Measurements from ENCODE around the gene INHBE. TPM values are rescaled to one million over a fixed set of nuclear protein-coding genes. Genes with fewer than 3 reads are reported as not detected.
A peak's percentile ranks its signal among the peaks of the same experiment; 100 is the strongest.

Gene INHBE
- total and polyA plus RNA-seq, 7 experiments from 2014 or later: 0.12 TPM; not detected in 6

GRCh38 chr12:57470286-57470969 lies 15.3 kb downstream of the INHBE start:
- Mint-ChIP-seq H3K36me3 (peaks cover 17 to 54% (median 38%) of the 10 kb centered on the region in 5 donors), H3K27me3 (no peaks in the 10 kb centered on the region)
- CTCF ChIA-PET: interaction anchor here (0.9 kb wide), 1 partner anchor 151 kb away, joined by 3 read pairs; no protein-coding TSS in a partner anchor

GRCh38 chr12:57470970-57471656 lies 16.0 kb downstream of the INHBE start:
- Histone ChIP-seq H3K4me1 (ENCODE audit: control insufficient read depth in 2 of 2, insufficient read depth in 2 of 2, low read length in 2 of 2) (peaks cover 27 to 42% of the 10 kb centered on the region in 2 donors), H3K27ac (ENCODE audit: low read depth, low read length) (no peak overlapping the region), H3K27me3 (ENCODE audit: control insufficient read depth in 2 of 2, insufficient read depth in 2 of 2, low read length in 2 of 2) (no peaks in the 10 kb centered on the region), H3K36me3 (ENCODE audit: control insufficient read depth in 2 of 3, insufficient read depth in 3 of 3, low read length in 3 of 3) (peaks cover 23 to 84% (median 41%) of the 10 kb centered on the region in 3 experiments), H3K9me3 (ENCODE audit: control insufficient read depth in 2 of 3, low read length in 3 of 3) (no peaks in the 10 kb centered on the region), H3K4me3 (ENCODE audit: low read length) (no peak overlapping the region)
- no peaks in the 10 kb centered on the region for H3K27me3 Mint-ChIP-seq
- H3K27ac Mint-ChIP-seq: peak overlapping the region in 5 of 9 donors; percentile 21 to 73 (median 72)
- ChIA-PET CTCF (interaction anchor here (0.5 to 0.9 kb wide), 3 partner anchors 12 to 152 kb away, joined by 3 read pairs; no protein-coding TSS in a partner anchor), POLR2A (interaction anchor here (0.6 to 2.3 kb wide), 7 partner anchors 9 to 282 kb away, joined by 3 to 6 read pairs (median 3); partner anchors contain the start of genes DDIT3 and INHBE)
- H3K4me1 Mint-ChIP-seq: peaks cover 33 to 53% (median 48%) of the 10 kb centered on the region in 7 donors
- DNase-seq (no peak), ATAC-seq (peak; percentile 3)
- intact Hi-C loops (cut with micrococcal nuclease): no loop called here
- peaks cover 17 to 54% (median 38%) of the 10 kb centered on the region in 5 donors for H3K36me3 Mint-ChIP-seq
- peak overlapping the region in 1 of 10 donors; percentile 53 for H3K4me3 Mint-ChIP-seq
- no peaks in the 10 kb centered on the region for H3K9me3 Mint-ChIP-seq

More at GRCh38 chr12:57470286-57470969, 15.3 kb downstream of the INHBE start:
- H3K27ac ChIP-seq (ENCODE audit: low read depth, low read length): no peak overlapping the region
- peaks cover 21 to 37% of the 10 kb centered on the region in 2 donors for H3K4me1 ChIP-seq (ENCODE audit: control insufficient read depth in 2 of 2, insufficient read depth in 2 of 2, low read length in 2 of 2)
- H3K9me3 ChIP-seq (ENCODE audit: control insufficient read depth in 2 of 3, low read length in 3 of 3): no peaks in the 10 kb centered on the region
- H3K9me3 Mint-ChIP-seq: no peaks in the 10 kb centered on the region
- POLR2A ChIA-PET: interaction anchor here (0.7 to 2.3 kb wide), 3 partner anchors 8 to 283 kb away, joined by 3 to 8 read pairs (median 6); no protein-coding TSS in a partner anchor
- intact Hi-C loops (cut with micrococcal nuclease): no loop called here
- DNase-seq (no peak), ATAC-seq (no peak)
- H3K4me3 ChIP-seq (ENCODE audit: low read length): no peak overlapping the region
- H3K27ac Mint-ChIP-seq: peak overlapping the region in 2 of 9 donors; percentile 21 to 65
- H3K36me3 ChIP-seq (ENCODE audit: control insufficient read depth in 2 of 3, insufficient read depth in 3 of 3, low read length in 3 of 3): peaks cover 23 to 81% (median 41%) of the 10 kb centered on the region in 3 experiments
- H3K4me1 Mint-ChIP-seq: peaks cover 36 to 53% (median 48%) of the 10 kb centered on the region in 7 donors
- H3K27me3 ChIP-seq (ENCODE audit: control insufficient read depth in 2 of 2, insufficient read depth in 2 of 2, low read length in 2 of 2): no peaks in the 10 kb centered on the region
- no peak overlapping the region for H3K4me3 Mint-ChIP-seq

- Mint-ChIP-seq H3K27ac (peak overlapping the region in 6 of 9 donors; percentile 65 to 85 (median 73)), H3K27me3 (no peaks in the 10 kb centered on the region), H3K36me3 (peaks cover 17 to 54% (median 38%) of the 10 kb centered on the region in 5 donors), H3K4me3 (no peak overlapping the region), H3K4me1 (peaks cover 39 to 58% (median 51%) of the 10 kb centered on the region in 7 donors), H3K9me3 (no peaks in the 10 kb centered on the region)
- ATAC-seq (no peak), DNase-seq (no peak)
- no peaks in the 10 kb centered on the region for H3K9me3 ChIP-seq (ENCODE audit: control insufficient read depth in 2 of 3, low read length in 3 of 3)
- no peaks in the 10 kb centered on the region for H3K27me3 ChIP-seq (ENCODE audit: control insufficient read depth in 2 of 2, insufficient read depth in 2 of 2, low read length in 2 of 2)
- ChIA-PET CTCF (interaction anchor here (0.5 to 0.9 kb wide), 4 partner anchors 11 to 152 kb away, joined by 3 read pairs; no protein-coding TSS in a partner anchor), POLR2A (interaction anchor here (0.6 to 2.3 kb wide), 6 partner anchors 9 to 73 kb away, joined by 3 to 6 read pairs (median 3); partner anchors contain the start of genes DDIT3 and INHBE)
- peaks cover 23 to 84% (median 41%) of the 10 kb centered on the region in 3 experiments for H3K36me3 ChIP-seq (ENCODE audit: control insufficient read depth in 2 of 3, insufficient read depth in 3 of 3, low read length in 3 of 3)
- peak overlapping the region; percentile 36 for H3K27ac ChIP-seq (ENCODE audit: low read depth, low read length)
- H3K4me3 ChIP-seq (ENCODE audit: low read length): no peak overlapping the region
- H3K4me1 ChIP-seq (ENCODE audit: control insufficient read depth in 2 of 2, insufficient read depth in 2 of 2, low read length in 2 of 2): peaks cover 27 to 42% of the 10 kb centered on the region in 2 donors
- intact Hi-C loops (cut with micrococcal nuclease): no loop called here
Measured at GRCh38 chr12:57471661-57472060, 16.6 kb downstream of the INHBE start.

GRCh38 chr12:57472391-57472790 lies 17.3 kb downstream of the INHBE start:
- peak overlapping the region in 8 of 9 donors; percentile 55 to 90 (median 73) for H3K27ac Mint-ChIP-seq
- POLR2A ChIA-PET: interaction anchor here (1.5 to 2.3 kb wide), 2 partner anchors 10 to 17 kb away, joined by 3 to 6 read pairs; partner anchors contain the start of gene INHBE
- no peak for DNase-seq
- peaks cover 17 to 48% (median 46%) of the 10 kb centered on the region in 5 donors for H3K36me3 Mint-ChIP-seq
- CTCF ChIA-PET: interaction anchor here (0.9 kb wide), 1 partner anchor 11 kb away, joined by 3 read pairs; no protein-coding TSS in a partner anchor
- peaks cover 41 to 62% (median 48%) of the 10 kb centered on the region in 7 donors for H3K4me1 Mint-ChIP-seq
- no peak for ATAC-seq
- Histone ChIP-seq H3K36me3 (ENCODE audit: control insufficient read depth in 2 of 3, insufficient read depth in 3 of 3, low read length in 3 of 3) (peaks cover 23 to 79% (median 41%) of the 10 kb centered on the region in 3 experiments), H3K9me3 (ENCODE audit: control insufficient read depth in 2 of 3, low read length in 3 of 3) (no peaks in the 10 kb centered on the region), H3K27me3 (ENCODE audit: control insufficient read depth in 2 of 2, insufficient read depth in 2 of 2, low read length in 2 of 2) (no peaks in the 10 kb centered on the region), H3K4me1 (ENCODE audit: control insufficient read depth in 2 of 2, insufficient read depth in 2 of 2, low read length in 2 of 2) (peaks cover 27 to 42% of the 10 kb centered on the region in 2 donors), H3K4me3 (ENCODE audit: low read length) (no peak overlapping the region), H3K27ac (ENCODE audit: low read depth, low read length) (peak overlapping the region; percentile 36)
- no peaks in the 10 kb centered on the region for H3K9me3 Mint-ChIP-seq
- peak overlapping the region in 4 of 10 donors; percentile 1 to 41 (median 19) for H3K4me3 Mint-ChIP-seq
- H3K27me3 Mint-ChIP-seq: no peaks in the 10 kb centered on the region
- intact Hi-C loops (cut with micrococcal nuclease): no loop called here

- H3K36me3 Mint-ChIP-seq: peaks cover 7 to 42% (median 36%) of the 10 kb centered on the region in 5 donors
- ATAC-seq: no peak
- DNase-seq: no peak
- ChIA-PET CTCF (interaction anchor here (9.6 kb wide), 1 partner anchor 13 kb away, joined by 101 read pairs; the partner anchor contains the start of gene GLI1), POLR2A (interaction anchor here (0.9 to 2.0 kb wide), 3 partner anchors 8 to 50 kb away, joined by 3 to 15 read pairs (median 3); partner anchors contain the start of gene DDIT3)
- intact Hi-C loops (cut with micrococcal nuclease): no loop called here
- H3K27me3 ChIP-seq (ENCODE audit: control insufficient read depth in 2 of 2, insufficient read depth in 2 of 2, low read length in 2 of 2): no peaks in the 10 kb centered on the region
- H3K27me3 Mint-ChIP-seq: no peaks in the 10 kb centered on the region
- peaks cover 38 to 65% (median 50%) of the 10 kb centered on the region in 7 donors for H3K4me1 Mint-ChIP-seq
- no peaks in the 10 kb centered on the region for H3K9me3 Mint-ChIP-seq
- H3K4me3 Mint-ChIP-seq: peak overlapping the region in 9 of 10 donors; percentile 65 to 90 (median 78)
- H3K4me1 ChIP-seq (ENCODE audit: control insufficient read depth in 2 of 2, insufficient read depth in 2 of 2, low read length in 2 of 2): peaks cover 31 to 47% of the 10 kb centered on the region in 2 donors
- H3K27ac Mint-ChIP-seq: peak overlapping the region in 8 of 9 donors; percentile 80 to 93 (median 88)
- H3K4me3 ChIP-seq (ENCODE audit: low read length): no peak overlapping the region
- peak overlapping the region; percentile 94 for H3K27ac ChIP-seq (ENCODE audit: low read depth, low read length)
- no peaks in the 10 kb centered on the region for H3K9me3 ChIP-seq (ENCODE audit: control insufficient read depth in 2 of 3, low read length in 3 of 3)
- peaks cover 23 to 70% (median 41%) of the 10 kb centered on the region in 3 experiments for H3K36me3 ChIP-seq (ENCODE audit: control insufficient read depth in 2 of 3, insufficient read depth in 3 of 3, low read length in 3 of 3)
Measured at GRCh38 chr12:57473392-57473791, 18.3 kb downstream of the INHBE start.

GRCh38 chr12:57473886-57474285 lies 18.8 kb downstream of the INHBE start:
- intact Hi-C loops (cut with micrococcal nuclease): no loop called here
- ATAC-seq: no peak

More at GRCh38 chr12:57473886-57474285, 18.8 kb downstream of the INHBE start:
- Histone ChIP-seq H3K27me3 (ENCODE audit: control insufficient read depth in 2 of 2, insufficient read depth in 2 of 2, low read length in 2 of 2) (no peaks in the 10 kb centered on the region), H3K36me3 (ENCODE audit: control insufficient read depth in 2 of 3, insufficient read depth in 3 of 3, low read length in 3 of 3) (peaks cover 23 to 67% (median 41%) of the 10 kb centered on the region in 3 experiments), H3K9me3 (ENCODE audit: control insufficient read depth in 2 of 3, low read length in 3 of 3) (no peaks in the 10 kb centered on the region), H3K4me3 (ENCODE audit: low read length) (no peak overlapping the region), H3K27ac (ENCODE audit: low read depth, low read length) (peak overlapping the region; percentile 94), H3K4me1 (ENCODE audit: control insufficient read depth in 2 of 2, insufficient read depth in 2 of 2, low read length in 2 of 2) (peaks cover 36 to 52% of the 10 kb centered on the region in 2 donors)
- DNase-seq: no peak
- Mint-ChIP-seq H3K27ac (peak overlapping the region; percentile 71 to 93 (median 90)), H3K36me3 (peaks cover 6 to 41% (median 34%) of the 10 kb centered on the region in 5 donors), H3K9me3 (no peaks in the 10 kb centered on the region), H3K27me3 (no peaks in the 10 kb centered on the region), H3K4me1 (peaks cover 42 to 69% (median 55%) of the 10 kb centered on the region in 7 donors), H3K4me3 (peak overlapping the region; percentile 63 to 90 (median 78))
- ChIA-PET POLR2A (interaction anchor here (0.6 to 2.0 kb wide), 7 partner anchors 8 to 75 kb away, joined by 3 to 15 read pairs (median 4); partner anchors contain the start of gene DDIT3), CTCF (interaction anchor here (9.6 kb wide), 1 partner anchor 13 kb away, joined by 101 read pairs; the partner anchor contains the start of gene GLI1)
